K562 (cell line): ENCODE measurements around the gene SNX4. TPM values are rescaled to one million over a fixed set of nuclear protein-coding genes. Genes with fewer than 3 reads are reported as not detected.

ENCODE experiments used
- KLF10 ChIP-seq: fragments of 250-450 bp; sonication (Bioruptor Pico); IDR thresholded peaks from 2 replicates; pipeline ENCODE4 v1.6.1; 2021; ENCODE audit warnings: matching md5 sums
- KLF13 ChIP-seq: fragments of 450-650 bp; IDR thresholded peaks from 2 replicates; pipeline ENCODE4 v1.6.1; 2016; ENCODE audit warnings: missing genetic modification characterization, low read depth, mild to moderate bottlenecking, missing compliant biosample characterization, moderate library complexity, borderline replicate concordance
- MECOM ChIP-seq: fragments of 250-450 bp; sonication (Bioruptor Pico); IDR thresholded peaks from 2 replicates; pipeline ENCODE4 v1.8.0; 2022; ENCODE audit warnings: inconsistent platforms
- PML ChIP-seq: IDR thresholded peaks from 2 replicates; pipeline ENCODE4 v1.6.1; 2012; ENCODE audit warnings: low read length, inconsistent platforms
- POLR2AphosphoS5 ChIP-seq: IDR thresholded peaks from 2 replicates; pipeline ENCODE4 v1.6.1; 2011; ENCODE audit warnings: mild to moderate bottlenecking, low read depth, low read length, moderate library complexity; ENCODE audit not compliant: control insufficient read depth, insufficient read depth
- RFX5 ChIP-seq: IDR thresholded peaks from 2 replicates; pipeline ENCODE4 v1.6.1; 2011; ENCODE audit warnings: low read depth, mild to moderate bottlenecking, improper control_type of control experiment, low read length
- WHSC1 ChIP-seq: IDR thresholded peaks from one replicate; pipeline ENCODE4 v1.6.1; 2012; ENCODE audit warnings: low read length, control low read depth, inconsistent platforms
- ZNF318 ChIP-seq, 2 experiments: fragments of 450-650 bp; IDR thresholded peaks; 2 replicates each; pipeline ENCODE4 v1.6.1; 2016; ENCODE audit warnings: mild to moderate bottlenecking in 2 of 2, borderline replicate concordance in 1 of 2, low read depth in 1 of 2, moderate library complexity in 1 of 2
- polyA plus RNA-seq, 8 experiments: library from polyadenylated mRNA; depleted of rRNA in 4 of 8; stranded (reverse) in 5 of 8; unstranded in 3 of 8; fragments of >200 nt; fragmentation: Nextera tagmentation in 2 of 8; fragmentation: Illumina TruSeq in 1 of 8; extraction: Ambion mirVana in 2 of 8; extraction: Trizol in 1 of 8; gene quantifications; 2 replicates each; pipeline versions ENCODE4 v1.2.1 to v1.2.3, GENCODE V29; 2011 to 2014; ENCODE audit warnings: inconsistent platforms in 1 of 8, missing spikeins in 1 of 8
- total RNA-seq, 7 experiments: library from RNA; depleted of rRNA in 6 of 7; stranded (reverse); fragments of >200 nt in 6 of 7; fragmentation: Illumina TruSeq in 2 of 7; extraction: Trizol in 2 of 7; gene quantifications; 2 replicates each; pipeline versions ENCODE4 v1.2.1 to v1.2.3, GENCODE V29; 2011 to 2021; ENCODE audit warnings: low replicate concordance in 1 of 7
- TF ChIP-seq, protein P1 (sequence below), 2 experiments: fragments of 150-350 bp in 1 of 2; IDR thresholded peaks; 2 replicates each; pipeline ENCODE4 v1.6.1; 2012 to 2016; ENCODE audit warnings: low read depth in 2 of 2, low read length in 2 of 2, mild to moderate bottlenecking in 1 of 2, moderate library complexity in 1 of 2
- TF ChIP-seq, protein P2 (sequence below): sonication (generic); IDR thresholded peaks from 2 replicates; pipeline ENCODE4 v1.6.1; 2016
- TF ChIP-seq, protein P3 (sequence below), 2 experiments: fragments of 450-650 bp; IDR thresholded peaks; 2 replicates each; pipeline ENCODE4 v1.6.1; 2016
- TF ChIP-seq, protein P4 (sequence below): fragments of 450-650 bp; formaldehyde crosslinking; IDR thresholded peaks from 2 replicates; pipeline ENCODE4 v1.4.0; 2022; ENCODE audit warnings: mild to moderate bottlenecking, moderate library complexity

The SNX4 gene
- total and polyA plus RNA-seq, 9 of the 15 experiments (the other 6 are each of a cell fraction or from before 2014, with no cell fraction given): 11.4 to 40.3 (median 30.0) TPM

GRCh38 chr3:125433091-125433534, 86.9 kb downstream of the SNX4 start (continued):
- TF ChIP-seq, protein P1, sequence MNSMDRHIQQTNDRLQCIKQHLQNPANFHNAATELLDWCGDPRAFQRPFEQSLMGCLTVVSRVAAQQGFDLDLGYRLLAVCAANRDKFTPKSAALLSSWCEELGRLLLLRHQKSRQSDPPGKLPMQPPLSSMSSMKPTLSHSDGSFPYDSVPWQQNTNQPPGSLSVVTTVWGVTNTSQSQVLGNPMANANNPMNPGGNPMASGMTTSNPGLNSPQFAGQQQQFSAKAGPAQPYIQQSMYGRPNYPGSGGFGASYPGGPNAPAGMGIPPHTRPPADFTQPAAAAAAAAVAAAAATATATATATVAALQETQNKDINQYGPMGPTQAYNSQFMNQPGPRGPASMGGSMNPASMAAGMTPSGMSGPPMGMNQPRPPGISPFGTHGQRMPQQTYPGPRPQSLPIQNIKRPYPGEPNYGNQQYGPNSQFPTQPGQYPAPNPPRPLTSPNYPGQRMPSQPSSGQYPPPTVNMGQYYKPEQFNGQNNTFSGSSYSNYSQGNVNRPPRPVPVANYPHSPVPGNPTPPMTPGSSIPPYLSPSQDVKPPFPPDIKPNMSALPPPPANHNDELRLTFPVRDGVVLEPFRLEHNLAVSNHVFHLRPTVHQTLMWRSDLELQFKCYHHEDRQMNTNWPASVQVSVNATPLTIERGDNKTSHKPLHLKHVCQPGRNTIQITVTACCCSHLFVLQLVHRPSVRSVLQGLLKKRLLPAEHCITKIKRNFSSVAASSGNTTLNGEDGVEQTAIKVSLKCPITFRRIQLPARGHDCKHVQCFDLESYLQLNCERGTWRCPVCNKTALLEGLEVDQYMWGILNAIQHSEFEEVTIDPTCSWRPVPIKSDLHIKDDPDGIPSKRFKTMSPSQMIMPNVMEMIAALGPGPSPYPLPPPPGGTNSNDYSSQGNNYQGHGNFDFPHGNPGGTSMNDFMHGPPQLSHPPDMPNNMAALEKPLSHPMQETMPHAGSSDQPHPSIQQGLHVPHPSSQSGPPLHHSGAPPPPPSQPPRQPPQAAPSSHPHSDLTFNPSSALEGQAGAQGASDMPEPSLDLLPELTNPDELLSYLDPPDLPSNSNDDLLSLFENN (IDR thresholded peaks at IDR 0.05; ENCODE audit: low read depth in 2 of 2, low read length in 2 of 2): peak in 1 of 2 experiments; percentile 97; a peak in 2 of 4 replicates
- TF ChIP-seq, protein P2, sequence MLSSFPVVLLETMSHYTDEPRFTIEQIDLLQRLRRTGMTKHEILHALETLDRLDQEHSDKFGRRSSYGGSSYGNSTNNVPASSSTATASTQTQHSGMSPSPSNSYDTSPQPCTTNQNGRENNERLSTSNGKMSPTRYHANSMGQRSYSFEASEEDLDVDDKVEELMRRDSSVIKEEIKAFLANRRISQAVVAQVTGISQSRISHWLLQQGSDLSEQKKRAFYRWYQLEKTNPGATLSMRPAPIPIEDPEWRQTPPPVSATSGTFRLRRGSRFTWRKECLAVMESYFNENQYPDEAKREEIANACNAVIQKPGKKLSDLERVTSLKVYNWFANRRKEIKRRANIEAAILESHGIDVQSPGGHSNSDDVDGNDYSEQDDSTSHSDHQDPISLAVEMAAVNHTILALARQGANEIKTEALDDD: peak; percentile 86; the same call in 1 of the 2 replicates
- TF ChIP-seq POLR2AphosphoS5 (peak; percentile 98), ZNF318 (IDR thresholded peaks at IDR 0.05; ENCODE audit: borderline replicate concordance in 1 of 2, low read depth in 1 of 2) (no peak), KLF10 (CRISPR knock-in tag) (no peak), KLF13 (tag) (no peak; the same call in 1 of the 2 replicates), RFX5 (no peak), PML (peak; percentile 98), WHSC1 (no peak), MECOM (peak; percentile 86)
- TF ChIP-seq, protein P3, sequence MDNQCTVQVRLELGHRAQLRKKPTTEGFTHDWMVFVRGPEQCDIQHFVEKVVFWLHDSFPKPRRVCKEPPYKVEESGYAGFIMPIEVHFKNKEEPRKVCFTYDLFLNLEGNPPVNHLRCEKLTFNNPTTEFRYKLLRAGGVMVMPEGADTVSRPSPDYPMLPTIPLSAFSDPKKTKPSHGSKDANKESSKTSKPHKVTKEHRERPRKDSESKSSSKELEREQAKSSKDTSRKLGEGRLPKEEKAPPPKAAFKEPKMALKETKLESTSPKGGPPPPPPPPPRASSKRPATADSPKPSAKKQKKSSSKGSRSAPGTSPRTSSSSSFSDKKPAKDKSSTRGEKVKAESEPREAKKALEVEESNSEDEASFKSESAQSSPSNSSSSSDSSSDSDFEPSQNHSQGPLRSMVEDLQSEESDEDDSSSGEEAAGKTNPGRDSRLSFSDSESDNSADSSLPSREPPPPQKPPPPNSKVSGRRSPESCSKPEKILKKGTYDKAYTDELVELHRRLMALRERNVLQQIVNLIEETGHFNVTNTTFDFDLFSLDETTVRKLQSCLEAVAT (IDR thresholded peaks at IDR 0.05): peak in 1 of 2 experiments; percentile 37; a peak in 1 of 4 replicates
- TF ChIP-seq, protein P4, sequence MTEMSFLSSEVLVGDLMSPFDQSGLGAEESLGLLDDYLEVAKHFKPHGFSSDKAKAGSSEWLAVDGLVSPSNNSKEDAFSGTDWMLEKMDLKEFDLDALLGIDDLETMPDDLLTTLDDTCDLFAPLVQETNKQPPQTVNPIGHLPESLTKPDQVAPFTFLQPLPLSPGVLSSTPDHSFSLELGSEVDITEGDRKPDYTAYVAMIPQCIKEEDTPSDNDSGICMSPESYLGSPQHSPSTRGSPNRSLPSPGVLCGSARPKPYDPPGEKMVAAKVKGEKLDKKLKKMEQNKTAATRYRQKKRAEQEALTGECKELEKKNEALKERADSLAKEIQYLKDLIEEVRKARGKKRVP (CRISPR knock-in tag): no peak
